Stimulated activated CD8-positive, alpha-beta memory T cell treated with anti-CD3 and anti-CD28 coated beads, Interleukin-4, amount 100 ng/mL, for 1 hour (primary cell): Measurements from ENCODE around the gene FRAS1.
"Not testable (repeated sequence)": the region's sequence is repeated elsewhere in the genome, so short reads cannot be mapped to it uniquely, and the experiment has no call there.

Experiments used
- DNase-seq, 2 donors: peaks; one replicate each; pipeline ENCODE4 v3.0.0-alpha.2; 2020; ENCODE audit warnings: low read depth in 2 of 2, low spot score in 1 of 2

Gene FRAS1

GRCh38 chr4:78484574-78484973 is 427.5 kb downstream of the FRAS1 start:
- no peak for DNase-seq

DNA sequence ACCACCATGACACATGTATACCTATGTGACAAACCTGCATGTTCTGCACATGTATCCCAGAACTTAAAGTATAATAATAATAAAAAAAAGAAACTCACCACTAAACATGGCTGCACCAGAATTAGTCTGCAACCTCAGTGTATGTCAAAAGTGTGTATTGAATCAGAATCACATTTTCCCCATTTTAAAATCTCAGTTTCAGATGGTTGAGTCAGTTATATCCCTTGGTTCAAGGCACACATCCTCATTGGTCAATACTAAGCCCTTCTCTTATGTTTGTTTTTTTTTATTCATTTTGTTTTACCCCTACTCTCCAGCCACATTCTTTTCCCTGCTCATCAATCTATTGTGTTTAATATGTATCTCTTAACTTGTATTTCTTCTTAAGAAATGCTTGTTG is 436.6 kb downstream of the FRAS1 start:
- no peak for DNase-seq

DNA sequence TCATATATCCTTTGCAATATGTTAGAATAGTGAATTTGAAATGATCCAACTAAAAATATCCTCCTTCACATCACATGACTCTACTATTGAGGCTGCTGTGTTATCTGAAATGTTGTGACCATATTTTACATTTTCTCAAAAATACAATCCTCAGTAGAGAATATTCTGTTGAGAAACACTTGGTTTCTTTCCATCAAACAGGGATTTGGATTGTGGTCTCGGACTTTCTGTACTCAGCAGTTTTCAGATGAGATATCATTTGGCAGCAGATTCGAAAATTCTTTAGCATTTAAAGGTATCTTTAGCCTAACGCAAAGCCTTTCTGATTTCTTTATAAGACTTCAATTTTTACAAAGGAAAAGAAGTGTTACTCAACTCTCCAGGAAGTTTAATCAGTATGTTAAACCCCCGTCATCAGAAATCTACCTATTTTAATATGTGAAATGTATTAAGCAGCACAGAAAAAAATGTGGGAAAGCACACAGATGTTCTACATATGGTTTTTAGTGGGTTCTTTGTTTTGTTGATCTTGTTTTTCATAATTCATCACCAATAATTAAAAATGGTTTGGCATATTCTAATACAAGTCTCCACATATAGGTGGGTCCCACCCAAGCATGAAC is 439.0 kb downstream of the FRAS1 start:
- no peak for DNase-seq

DNA sequence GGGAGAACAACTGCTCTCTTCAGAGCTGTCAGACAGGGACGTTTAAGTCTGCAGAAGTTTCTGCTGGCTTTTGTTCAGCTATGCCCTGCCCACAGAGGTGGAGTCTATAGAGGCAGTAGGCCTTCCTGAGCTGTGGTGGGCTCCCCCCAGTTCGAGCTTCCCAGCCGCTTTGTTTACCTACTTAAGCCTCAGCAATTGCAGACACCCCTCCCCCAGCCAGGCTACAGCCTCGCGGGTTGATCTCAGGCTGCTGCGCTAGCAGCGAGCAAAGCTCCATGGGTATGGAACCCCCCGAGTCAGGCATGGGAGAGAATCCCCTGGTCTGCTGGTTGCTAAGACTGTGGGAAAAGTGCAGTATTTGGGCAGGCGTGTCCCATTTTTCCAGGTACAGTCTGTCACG is 449.1 kb downstream of the FRAS1 start:
- not testable (repeated sequence) for DNase-seq

- no peak for DNase-seq
Measured at GRCh38 chr4:78509043-78509442, 451.9 kb downstream of the FRAS1 start.

DNA sequence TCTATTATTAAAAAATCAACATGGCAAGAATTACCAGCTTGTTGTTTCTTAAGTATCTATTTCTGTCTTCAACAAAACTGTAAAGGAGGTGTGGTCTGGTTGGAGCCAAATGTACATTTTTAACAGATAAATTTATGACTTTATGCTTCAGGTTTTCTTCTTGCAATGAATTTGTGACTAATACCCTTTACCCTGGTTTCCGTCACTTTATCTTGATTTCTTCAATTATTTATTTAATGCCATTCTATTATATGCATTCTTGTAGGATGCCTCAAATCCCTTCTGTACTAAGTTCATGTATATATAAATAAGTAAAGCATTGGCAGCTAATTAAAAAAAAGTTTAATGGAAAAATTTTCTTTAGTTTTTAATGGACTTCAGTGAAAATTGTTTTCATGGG is 453.0 kb downstream of the FRAS1 start:
- no peak for DNase-seq

- no peak for DNase-seq
Measured at GRCh38 chr4:78510681-78511080, 453.6 kb downstream of the FRAS1 start.

DNA sequence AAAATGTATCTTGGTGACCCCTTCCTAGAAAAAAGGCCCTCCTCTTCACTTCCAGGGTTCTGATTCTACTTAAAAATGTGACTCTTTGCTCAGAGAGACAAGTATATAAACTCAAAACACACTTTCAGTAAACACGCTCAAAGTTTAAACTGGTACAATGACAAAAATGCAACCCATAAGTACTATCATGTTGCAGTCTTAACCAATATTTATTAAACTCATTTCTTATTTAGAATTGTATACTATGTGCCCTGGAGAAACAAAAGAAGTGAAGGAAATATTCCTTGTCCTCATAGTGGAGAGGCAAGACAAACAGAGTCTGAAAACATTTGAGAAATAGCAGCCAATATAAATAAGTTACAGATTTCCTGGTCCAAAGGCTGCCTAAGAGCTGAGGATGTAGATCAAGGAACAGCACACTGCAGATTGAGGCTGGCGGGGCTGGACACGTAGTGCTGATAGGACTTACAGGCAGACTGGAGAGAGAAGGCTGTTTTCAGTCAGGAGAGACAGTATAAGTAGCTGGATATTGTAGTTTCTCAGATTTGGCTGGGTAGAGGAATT is 455.3 kb downstream of the FRAS1 start:
- DNase-seq = no peak

- no peak for DNase-seq
Measured at GRCh38 chr4:78513411-78513975, 456.4 kb downstream of the FRAS1 start.

- no peak for DNase-seq
Measured at GRCh38 chr4:78517050-78517652, 460.0 kb downstream of the FRAS1 start.

DNA sequence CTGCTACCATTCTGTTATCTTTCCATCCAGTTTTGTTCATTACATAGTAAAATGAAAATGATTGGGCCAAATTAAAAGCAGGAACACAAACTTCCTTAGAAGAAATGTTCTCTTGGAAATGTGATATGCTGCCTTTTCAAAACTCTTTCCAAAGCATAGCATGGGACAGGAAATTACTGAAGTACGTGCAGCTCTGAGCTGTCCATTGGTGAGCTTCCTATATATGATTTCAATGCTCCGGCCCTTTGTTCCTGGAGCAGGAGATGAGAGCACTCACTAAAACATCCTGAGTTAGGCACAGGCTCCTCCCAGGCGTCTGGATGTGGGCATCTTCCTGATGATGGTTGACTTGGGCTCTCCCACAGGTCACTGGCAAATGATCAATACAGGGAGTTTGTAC is 461.4 kb downstream of the FRAS1 start:
- no peak for DNase-seq

DNA sequence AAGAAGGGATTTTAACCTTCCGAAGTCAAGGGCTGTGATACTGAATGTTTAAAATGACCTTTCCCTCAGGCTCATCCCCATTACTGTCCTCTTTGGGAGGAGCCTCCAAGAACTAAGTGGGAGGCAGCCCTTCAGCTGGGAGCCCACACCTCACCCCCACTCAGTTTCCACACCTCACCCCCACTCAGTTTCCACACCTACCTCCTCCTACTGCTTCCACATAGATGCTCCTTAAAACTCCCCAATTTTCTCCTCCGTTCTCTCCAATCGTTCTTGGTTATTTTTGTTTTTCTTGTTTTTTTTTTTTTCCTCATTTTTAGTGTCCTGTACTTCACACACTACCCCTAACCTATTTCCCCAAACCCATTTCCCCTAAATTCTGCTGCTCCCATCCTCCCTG is 462.8 kb downstream of the FRAS1 start:
- no peak for DNase-seq

GRCh38 chr4:78520808-78521226 is 463.7 kb downstream of the FRAS1 start:
- DNase-seq = no peak

GRCh38 chr4:78524009-78524408 is 466.9 kb downstream of the FRAS1 start:
- no peak for DNase-seq

- no peak for DNase-seq
Measured at GRCh38 chr4:78525559-78525958, 468.4 kb downstream of the FRAS1 start.

GRCh38 chr4:78527103-78527502 is 470.0 kb downstream of the FRAS1 start:
- DNase-seq = no peak

DNA sequence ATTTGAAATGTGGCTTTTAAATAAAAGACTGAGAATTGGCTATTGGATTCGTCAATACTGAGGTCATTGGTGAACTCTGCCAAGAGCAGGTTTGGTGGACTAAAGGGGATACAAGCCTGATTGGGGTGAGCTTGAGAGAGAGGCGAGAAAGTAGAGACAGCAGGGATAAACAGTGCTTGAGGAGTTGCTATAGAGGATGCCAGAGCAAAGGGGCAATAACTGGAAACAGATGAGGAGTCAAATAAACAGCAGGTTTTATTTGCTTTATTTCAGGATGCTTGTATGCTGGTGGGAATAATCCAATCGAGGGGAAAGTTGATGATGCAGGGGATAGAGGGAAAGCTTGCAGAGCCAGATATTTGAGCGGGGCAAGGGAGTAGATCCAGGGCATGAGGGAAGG is 470.4 kb downstream of the FRAS1 start:
- DNase-seq = no peak

- no peak for DNase-seq
Measured at GRCh38 chr4:78528327-78528726, 471.2 kb downstream of the FRAS1 start.

DNA sequence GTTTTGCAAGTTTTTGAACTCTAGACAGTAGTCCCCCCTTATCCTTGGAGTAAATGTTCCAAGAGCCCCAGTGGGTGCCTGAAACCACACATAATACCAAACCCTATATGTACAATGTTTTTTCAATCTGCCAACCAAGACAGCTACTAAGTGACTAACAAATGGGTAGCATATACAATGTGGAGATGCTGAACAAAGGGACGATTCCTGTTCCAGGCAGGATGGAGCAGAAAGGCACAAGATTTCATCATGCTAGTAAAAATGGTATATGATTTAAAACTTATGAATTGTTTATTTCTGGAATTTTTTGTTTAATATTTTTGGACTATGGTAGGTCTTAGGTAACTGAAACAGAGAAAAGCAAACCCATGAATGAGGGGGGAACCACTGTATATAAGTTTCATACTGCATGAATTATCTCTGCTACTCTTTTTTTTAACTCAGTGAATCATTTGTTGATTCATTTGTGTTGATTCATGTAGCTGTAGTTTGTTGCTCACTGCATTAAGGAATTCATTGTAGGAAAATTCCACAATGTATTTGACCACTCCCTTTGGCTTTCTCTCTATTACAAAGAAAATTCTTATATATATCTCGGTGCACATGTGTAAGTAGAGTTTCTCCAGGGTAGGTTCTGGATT is 472.6 kb downstream of the FRAS1 start:
- no peak for DNase-seq

DNA sequence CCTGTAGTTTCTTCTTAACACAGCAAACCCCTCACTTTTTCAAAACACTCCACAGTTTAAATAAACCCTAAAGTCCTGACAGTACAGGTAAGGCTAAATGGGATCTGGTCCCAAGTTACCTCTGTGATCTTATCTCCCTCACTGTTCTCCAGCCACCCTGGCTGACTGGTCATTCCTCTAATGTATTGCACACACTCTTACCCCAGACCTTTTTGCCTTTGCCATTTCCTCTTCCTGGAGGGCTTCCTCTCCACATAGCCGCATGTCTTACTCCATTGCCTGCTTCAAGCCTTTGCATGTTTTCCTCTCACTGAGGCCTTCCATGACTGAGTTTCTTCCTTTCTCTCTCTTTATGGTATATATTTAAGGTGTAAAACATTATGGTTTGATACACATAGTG is 474.9 kb downstream of the FRAS1 start:
- no peak for DNase-seq

GRCh38 chr4:78533854-78534253 is 476.7 kb downstream of the FRAS1 start:
- no peak for DNase-seq

GRCh38 chr4:78534286-78534955 is 477.3 kb downstream of the FRAS1 start:
- DNase-seq = no peak
